ENCODE measurements around the gene CRK. TPM values are rescaled to one million over a fixed set of nuclear protein-coding genes. Genes with fewer than 3 reads are reported as not detected.

The CRK gene
- polyA plus RNA-seq, 1 donor, result 40.4 TPM

- no peak for DNase-seq (ENCODE audit: low read depth)
These were observed 31.0 kb upstream of the CRK start for GRCh38 chr17:1486802-1487695.

- no peak for DNase-seq (ENCODE audit: low read depth)
These were observed 29.7 kb upstream of the CRK start for GRCh38 chr17:1485423-1486376.

- DNase-seq (ENCODE audit: low read depth), result no peak
These were observed 28.8 kb upstream of the CRK start for GRCh38 chr17:1484676-1485422.

- no peak for DNase-seq (ENCODE audit: low read depth)
These were observed 28.1 kb upstream of the CRK start for GRCh38 chr17:1484060-1484535.

- DNase-seq (ENCODE audit: low read depth), result no peak
These were observed 26.6 kb upstream of the CRK start for GRCh38 chr17:1482680-1483079.

- DNase-seq (ENCODE audit: low read depth), result no peak
These were observed 25.7 kb upstream of the CRK start for GRCh38 chr17:1481736-1482135.

- DNase-seq (ENCODE audit: low read depth), result no peak
These were observed 24.9 kb upstream of the CRK start for GRCh38 chr17:1480747-1481465.

GRCh38 chr17:1478418-1478817, 22.4 kb upstream of the CRK start:
- no peak for DNase-seq (ENCODE audit: low read depth)

- no peak for DNase-seq (ENCODE audit: low read depth)
These were observed 19.4 kb upstream of the CRK start for GRCh38 chr17:1475321-1475854.

GRCh38 chr17:1474402-1475189, 18.6 kb upstream of the CRK start:
- DNase-seq (ENCODE audit: low read depth), result no peak

GRCh38 chr17:1473841-1474240, 17.8 kb upstream of the CRK start:
- no peak for DNase-seq (ENCODE audit: low read depth)

GRCh38 chr17:1473170-1473569, 17.1 kb upstream of the CRK start:
- no peak for DNase-seq (ENCODE audit: low read depth)

GRCh38 chr17:1471911-1472821, 16.1 kb upstream of the CRK start:
- DNase-seq (ENCODE audit: low read depth), result no peak

GRCh38 chr17:1471490-1471889, 15.5 kb upstream of the CRK start:
- DNase-seq (ENCODE audit: low read depth), result no peak

- DNase-seq (ENCODE audit: low read depth), result no peak
These were observed 14.9 kb upstream of the CRK start for GRCh38 chr17:1470755-1471462.

- DNase-seq (ENCODE audit: low read depth), result no peak
These were observed 14.2 kb upstream of the CRK start for GRCh38 chr17:1470071-1470754.

- no peak for DNase-seq (ENCODE audit: low read depth)
These were observed 13.3 kb upstream of the CRK start for GRCh38 chr17:1469231-1469852.

All from forelimb muscle (tissue), 1 donor.